Measurements from ENCODE around the gene ADAT2.
"Not testable (repeated sequence)": the region's sequence is repeated elsewhere in the genome, so short reads cannot be mapped to it uniquely, and the experiment has no call there.

The ADAT2 gene

GRCh38 chr6:143450453-143451371, at the start of gene ADAT2, which contains the start of gene PEX3:
TSS of gene ADAT2 (minus strand) at chr6:143450695. CDS start at chr6:143450658, 37 bp downstream.
TSS of gene PEX3 (plus strand) at chr6:143450805. CDS start at chr6:143451043, 238 bp downstream.
- DNase-seq: peak; percentile 92

- DNase-seq: no peak
Measured at GRCh38 chr6:143498428-143498827, 47.9 kb upstream of the ADAT2 start.

- DNase-seq: no peak
Measured at GRCh38 chr6:143496974-143497373, 46.5 kb upstream of the ADAT2 start.

GRCh38 chr6:143490775-143491174, 40.3 kb upstream of the ADAT2 start:
- no peak for DNase-seq

- DNase-seq: no peak
Measured at GRCh38 chr6:143490244-143490643, 39.7 kb upstream of the ADAT2 start.

GRCh38 chr6:143486752-143487151, 36.3 kb upstream of the ADAT2 start:
- no peak for DNase-seq

- DNase-seq: no peak
Measured at GRCh38 chr6:143485967-143486366, 35.5 kb upstream of the ADAT2 start.

- DNase-seq: no peak
Measured at GRCh38 chr6:143482593-143482992, 32.1 kb upstream of the ADAT2 start.

GRCh38 chr6:143478479-143479062, 28.1 kb upstream of the ADAT2 start:
- no peak for DNase-seq

GRCh38 chr6:143476545-143476944, 26.1 kb upstream of the ADAT2 start:
- no peak for DNase-seq

GRCh38 chr6:143471822-143472221, 21.3 kb upstream of the ADAT2 start:
- no peak for DNase-seq

- not testable (repeated sequence) for DNase-seq
Measured at GRCh38 chr6:143468823-143469222, 18.3 kb upstream of the ADAT2 start.

GRCh38 chr6:143468026-143468425, 17.5 kb upstream of the ADAT2 start:
- no peak for DNase-seq

GRCh38 chr6:143465546-143465945, 15.1 kb upstream of the ADAT2 start:
- DNase-seq: no peak

GRCh38 chr6:143457563-143458359, 7.3 kb upstream of the ADAT2 start:
- no peak for DNase-seq

GRCh38 chr6:143451531-143451930, 1.0 kb upstream of the ADAT2 start:
- no peak for DNase-seq

GRCh38 chr6:143449714-143450452, 612 bp downstream of the ADAT2 start:
- DNase-seq: peak; percentile 22

GRCh38 chr6:143449082-143449713, 1.3 kb downstream of the ADAT2 start:
- DNase-seq: no peak

- not testable (repeated sequence) for DNase-seq
Measured at GRCh38 chr6:143447865-143448264, 2.6 kb downstream of the ADAT2 start.

GRCh38 chr6:143443096-143443495, 7.4 kb downstream of the ADAT2 start:
- DNase-seq: no peak

GRCh38 chr6:143441680-143442545, 8.6 kb downstream of the ADAT2 start:
- DNase-seq: no peak

Measured in activated CD8-positive, alpha-beta memory T cell treated with anti-CD3 and anti-CD28 coated beads, Interleukin-2, amount 50 U/mL, for 4 hours (primary cell).